Loucy (cell line): Measurements from ENCODE around the gene USB1.

ENCODE experiments used
- CTCF ChIP-seq: fragments of 200-600 bp; sonication (generic); conservative IDR thresholded peaks from 2 replicates; pipeline ENCODE4 v1.5.1; 2014; ENCODE audit warnings: mild to moderate bottlenecking, antibody characterized with exemption, low read length
- EZH2phosphoT487 ChIP-seq: fragments of 200-600 bp; IDR thresholded peaks from 2 replicates; pipeline ENCODE4 v1.6.1; 2018; ENCODE audit warnings: antibody characterized with exemption, mild to moderate bottlenecking, moderate library complexity, borderline replicate concordance

- no peak for TF ChIP-seq CTCF
- no peak for TF ChIP-seq EZH2phosphoT487
Measured at GRCh38 chr16:57984443-57985203, 16.6 kb upstream of the USB1 start.
